Measurements from ENCODE around the gene OXLD1.

GRCh38 chr17:81644976-81645952 is 21.1 kb downstream of the OXLD1 start:
- TF ChIP-seq CTCF (IDR thresholded peaks at IDR 0.05) (no peak), ZFX (IDR thresholded peaks at IDR 0.05; ENCODE audit: borderline replicate concordance) (no peak)

Measured in 22Rv1 (cell line).